ENCODE results near the gene CYBC1.

CYBC1 gene

GRCh38 chr17:82402865-82403264, 47.7 kb downstream of the CYBC1 start:
- Histone ChIP-seq H3K27me3 (ENCODE audit: insufficient read depth, poor library complexity, severe bottlenecking) (no peaks in the 10 kb centered on the region), H3K36me3 (ENCODE audit: low read depth) (peaks cover 17% of the 10 kb centered on the region), H3K4me1 (ENCODE audit: insufficient read depth, poor library complexity, severe bottlenecking) (no peaks in the 10 kb centered on the region), H3K27ac (ENCODE audit: poor library complexity, severe bottlenecking) (no peak overlapping the region), H3K4me3 (ENCODE audit: severe bottlenecking) (no peak overlapping the region), H3K9me3 (ENCODE audit: severe bottlenecking) (no peaks in the 10 kb centered on the region)
- TF ChIP-seq CTCF (IDR thresholded peaks at IDR 0.05; ENCODE audit: poor library complexity, severe bottlenecking) = no peak
- ATAC-seq (ENCODE audit: low read depth) (no peak), DNase-seq (ENCODE audit: low spot score) (no peak)

- Histone ChIP-seq H3K27ac (ENCODE audit: poor library complexity, severe bottlenecking) (no peak overlapping the region), H3K36me3 (ENCODE audit: low read depth) (peaks cover 17% of the 10 kb centered on the region), H3K4me1 (ENCODE audit: insufficient read depth, poor library complexity, severe bottlenecking) (no peaks in the 10 kb centered on the region), H3K9me3 (ENCODE audit: severe bottlenecking) (no peaks in the 10 kb centered on the region), H3K27me3 (ENCODE audit: insufficient read depth, poor library complexity, severe bottlenecking) (no peaks in the 10 kb centered on the region), H3K4me3 (ENCODE audit: severe bottlenecking) (no peak overlapping the region)
- peak; percentile 39 for DNase-seq (ENCODE audit: low spot score)
- no peak for TF ChIP-seq CTCF (IDR thresholded peaks at IDR 0.05; ENCODE audit: poor library complexity, severe bottlenecking)
- no peak for ATAC-seq (ENCODE audit: low read depth)
Measured at GRCh38 chr17:82400830-82401229, 49.7 kb downstream of the CYBC1 start.

GRCh38 chr17:82400206-82400605, 50.3 kb downstream of the CYBC1 start:
- H3K36me3 ChIP-seq (ENCODE audit: low read depth) = peaks cover 17% of the 10 kb centered on the region
- TF ChIP-seq CTCF (IDR thresholded peaks at IDR 0.05; ENCODE audit: poor library complexity, severe bottlenecking) = no peak
- no peak overlapping the region for H3K27ac ChIP-seq (ENCODE audit: poor library complexity, severe bottlenecking)

GRCh38 chr17:82399601-82400101, 50.9 kb downstream of the CYBC1 start:
- H3K27ac ChIP-seq (ENCODE audit: poor library complexity, severe bottlenecking) = no peak overlapping the region
- H3K36me3 ChIP-seq (ENCODE audit: low read depth) = peaks cover 17% of the 10 kb centered on the region
- peak; percentile 55 for DNase-seq (ENCODE audit: low spot score)
- no peaks in the 10 kb centered on the region for H3K4me1 ChIP-seq (ENCODE audit: insufficient read depth, poor library complexity, severe bottlenecking)
- H3K27me3 ChIP-seq (ENCODE audit: insufficient read depth, poor library complexity, severe bottlenecking) = no peaks in the 10 kb centered on the region
- no peak for ATAC-seq (ENCODE audit: low read depth)
- H3K9me3 ChIP-seq (ENCODE audit: severe bottlenecking) = no peaks in the 10 kb centered on the region
- H3K4me3 ChIP-seq (ENCODE audit: severe bottlenecking) = no peak overlapping the region
- TF ChIP-seq CTCF (IDR thresholded peaks at IDR 0.05; ENCODE audit: poor library complexity, severe bottlenecking) = no peak

More at GRCh38 chr17:82400206-82400605, 50.3 kb downstream of the CYBC1 start:
- ATAC-seq (ENCODE audit: low read depth) = no peak
- H3K9me3 ChIP-seq (ENCODE audit: severe bottlenecking) = no peaks in the 10 kb centered on the region
- DNase-seq (ENCODE audit: low spot score) = no peak
- no peak overlapping the region for H3K4me3 ChIP-seq (ENCODE audit: severe bottlenecking)
- no peaks in the 10 kb centered on the region for H3K27me3 ChIP-seq (ENCODE audit: insufficient read depth, poor library complexity, severe bottlenecking)
- H3K4me1 ChIP-seq (ENCODE audit: insufficient read depth, poor library complexity, severe bottlenecking) = no peaks in the 10 kb centered on the region

GRCh38 chr17:82399041-82399441, 51.5 kb downstream of the CYBC1 start:
- H3K27ac ChIP-seq (ENCODE audit: poor library complexity, severe bottlenecking) = no peak overlapping the region
- no peak overlapping the region for H3K4me3 ChIP-seq (ENCODE audit: severe bottlenecking)
- no peak for ATAC-seq (ENCODE audit: low read depth)
- peaks cover 17% of the 10 kb centered on the region for H3K36me3 ChIP-seq (ENCODE audit: low read depth)
- no peaks in the 10 kb centered on the region for H3K4me1 ChIP-seq (ENCODE audit: insufficient read depth, poor library complexity, severe bottlenecking)
- DNase-seq (ENCODE audit: low spot score) = peak; percentile 41
- no peak for TF ChIP-seq CTCF (IDR thresholded peaks at IDR 0.05; ENCODE audit: poor library complexity, severe bottlenecking)
- H3K9me3 ChIP-seq (ENCODE audit: severe bottlenecking) = no peaks in the 10 kb centered on the region
- no peaks in the 10 kb centered on the region for H3K27me3 ChIP-seq (ENCODE audit: insufficient read depth, poor library complexity, severe bottlenecking)
